ENCODE data around the gene POU2F3. TPM values are rescaled to one million over a fixed set of nuclear protein-coding genes. Genes with fewer than 3 reads are reported as not detected.

The POU2F3 gene
- total and polyA plus RNA-seq, 4 donors: 2.6 to 3.9 (median 3.1) TPM

GRCh38 chr11:120267319-120267718, 27.4 kb downstream of the POU2F3 start:
- Histone ChIP-seq H3K27me3 (ENCODE audit: control insufficient read depth in 3 of 3, insufficient read depth in 3 of 3, low read length in 2 of 3) (peaks cover 0 to 10% (median 0%) of the 10 kb centered on the region in 3 donors), H3K9me3 (ENCODE audit: control insufficient read depth in 4 of 4, insufficient read depth in 3 of 4, low read length in 3 of 4) (no peaks in the 10 kb centered on the region), H3K36me3 (ENCODE audit: control insufficient read depth in 4 of 4, insufficient read depth in 4 of 4, low read length in 4 of 4) (no peaks in the 10 kb centered on the region), H3K9ac (ENCODE audit: insufficient read depth in 1 of 2, low read length in 2 of 2) (no peak overlapping the region), H3K4me1 (ENCODE audit: control insufficient read depth in 5 of 5, insufficient read depth in 5 of 5, low read length in 5 of 5) (no peaks in the 10 kb centered on the region), H3K4me3 (no peak overlapping the region), H3K27ac (ENCODE audit: low read depth in 1 of 2, low read length in 1 of 2) (no peak overlapping the region)
- no peak for DNase-seq
- WGBS, 2 donors: 70 to 75% methylated on average over 2 of the region's 2 CpGs
- TF ChIP-seq CTCF (IDR thresholded peaks at IDR 0.05; ENCODE audit: control extremely low read depth, extremely low read depth): no peak
- no peak for ATAC-seq (ENCODE audit: insufficient read depth, low FRiP score)

GRCh38 chr11:120268686-120269085, 28.7 kb downstream of the POU2F3 start:
- TF ChIP-seq CTCF (IDR thresholded peaks at IDR 0.05; ENCODE audit: control extremely low read depth, extremely low read depth): no peak
- Histone ChIP-seq H3K9ac (ENCODE audit: insufficient read depth in 1 of 2, low read length in 2 of 2) (no peak overlapping the region), H3K36me3 (ENCODE audit: control insufficient read depth in 4 of 4, insufficient read depth in 4 of 4, low read length in 4 of 4) (no peaks in the 10 kb centered on the region), H3K4me3 (no peak overlapping the region), H3K27ac (ENCODE audit: low read depth in 1 of 2, low read length in 1 of 2) (no peak overlapping the region), H3K27me3 (ENCODE audit: control insufficient read depth in 3 of 3, insufficient read depth in 3 of 3, low read length in 2 of 3) (peaks cover 0 to 10% (median 0%) of the 10 kb centered on the region in 3 donors), H3K9me3 (ENCODE audit: control insufficient read depth in 4 of 4, insufficient read depth in 3 of 4, low read length in 3 of 4) (no peaks in the 10 kb centered on the region), H3K4me1 (ENCODE audit: control insufficient read depth in 5 of 5, insufficient read depth in 5 of 5, low read length in 5 of 5) (no peaks in the 10 kb centered on the region)
- ATAC-seq (ENCODE audit: insufficient read depth, low FRiP score): no peak
- no peak for DNase-seq
- 81 to 82% methylated on average over 5 of the region's 5 CpGs for WGBS, 2 donors

GRCh38 chr11:120270386-120270785, 30.4 kb downstream of the POU2F3 start:
- Histone ChIP-seq H3K4me1 (ENCODE audit: control insufficient read depth in 5 of 5, insufficient read depth in 5 of 5, low read length in 5 of 5) (no peaks in the 10 kb centered on the region), H3K9me3 (ENCODE audit: control insufficient read depth in 4 of 4, insufficient read depth in 3 of 4, low read length in 3 of 4) (no peaks in the 10 kb centered on the region), H3K27me3 (ENCODE audit: control insufficient read depth in 3 of 3, insufficient read depth in 3 of 3, low read length in 2 of 3) (peaks cover 0 to 10% (median 0%) of the 10 kb centered on the region in 3 donors), H3K9ac (ENCODE audit: insufficient read depth in 1 of 2, low read length in 2 of 2) (no peak overlapping the region), H3K36me3 (ENCODE audit: control insufficient read depth in 4 of 4, insufficient read depth in 4 of 4, low read length in 4 of 4) (no peaks in the 10 kb centered on the region), H3K4me3 (no peak overlapping the region), H3K27ac (ENCODE audit: low read depth in 1 of 2, low read length in 1 of 2) (no peak overlapping the region)
- DNase-seq: no peak
- WGBS, 2 donors: 16 to 72% methylated on average over 1 of the region's 1 CpG
- ATAC-seq (ENCODE audit: insufficient read depth, low FRiP score): no peak
- TF ChIP-seq CTCF (IDR thresholded peaks at IDR 0.05; ENCODE audit: control extremely low read depth, extremely low read depth): no peak

- Histone ChIP-seq H3K36me3 (ENCODE audit: control insufficient read depth in 4 of 4, insufficient read depth in 4 of 4, low read length in 4 of 4) (no peaks in the 10 kb centered on the region), H3K27ac (ENCODE audit: low read depth in 1 of 2, low read length in 1 of 2) (no peak overlapping the region), H3K4me3 (no peak overlapping the region), H3K27me3 (ENCODE audit: control insufficient read depth in 3 of 3, insufficient read depth in 3 of 3, low read length in 2 of 3) (peaks cover 0 to 6% (median 0%) of the 10 kb centered on the region in 3 donors), H3K4me1 (ENCODE audit: control insufficient read depth in 5 of 5, insufficient read depth in 5 of 5, low read length in 5 of 5) (no peaks in the 10 kb centered on the region), H3K9ac (ENCODE audit: insufficient read depth in 1 of 2, low read length in 2 of 2) (no peak overlapping the region), H3K9me3 (ENCODE audit: control insufficient read depth in 4 of 4, insufficient read depth in 3 of 4, low read length in 3 of 4) (no peaks in the 10 kb centered on the region)
- WGBS, 2 donors: 72 to 86% methylated on average over 5 of the region's 5 CpGs
- ATAC-seq (ENCODE audit: insufficient read depth, low FRiP score) (no peak), DNase-seq (no peak)
- no peak for TF ChIP-seq CTCF (IDR thresholded peaks at IDR 0.05; ENCODE audit: control extremely low read depth, extremely low read depth)
Observed at GRCh38 chr11:120271672-120272071, 31.7 kb downstream of the POU2F3 start.

Measured in lung (tissue), 12 donors.